CD4-positive, alpha-beta T cell (primary cell): ENCODE measurements around the gene BPIFB1. TPM values are rescaled to one million over a fixed set of nuclear protein-coding genes. Genes with fewer than 3 reads are reported as not detected.

ENCODE experiments used
- ATAC-seq: fragments of 200-7000 bp; cut with Tn5 transposase; one replicate; pipeline ENCODE4 v1.10.0; 2022; ENCODE audit warnings: mild to moderate bottlenecking; ENCODE audit not compliant: poor library complexity
- CTCF ChIA-PET: fragments of 350-600 bp; sonication (Branson Sonifier 250); formaldehyde crosslinking; loops from one replicate; lab custom pipeline; 2021; ENCODE audit warnings: antibody characterized with exemption, inconsistent platforms; lab: Charles Lee
- POLR2A ChIA-PET: fragments of 350-600 bp; sonication (Branson Sonifier 250); formaldehyde crosslinking; loops from one replicate; lab custom pipeline; 2021; ENCODE audit warnings: antibody characterized with exemption, inconsistent platforms; lab: Charles Lee
- DNase-seq, 14 experiments: peaks; one replicate each; pipeline ENCODE4 v3.0.0-alpha.2; 2013 to 2020; ENCODE audit warnings: mixed read lengths in 2 of 14
- H3K27ac ChIP-seq, 2 donors: one replicate each; pipeline versions ENCODE4 v1.5.1 to v1.7.0; 2013; ENCODE audit warnings: low read length in 2 of 2, low read depth in 1 of 2, mild to moderate bottlenecking in 1 of 2
- H3K27me3 ChIP-seq, 2 experiments: 1 replicate in 1 of 2; 2 replicates in 1 of 2; pipeline versions ENCODE4 v1.6.1 to v1.7.0; 2013; ENCODE audit warnings: low read length in 2 of 2, control low read depth in 1 of 2, mild to moderate bottlenecking in 1 of 2, moderate library complexity in 1 of 2; ENCODE audit not compliant: insufficient read depth in 2 of 2, control insufficient read depth in 1 of 2
- H3K36me3 ChIP-seq: one replicate; pipeline ENCODE4 v1.6.1; 2013; ENCODE audit warnings: low read length, control low read depth; ENCODE audit not compliant: insufficient read depth
- H3K4me1 ChIP-seq: one replicate; pipeline ENCODE4 v1.6.1; 2013; ENCODE audit warnings: low read length, control low read depth; ENCODE audit not compliant: insufficient read depth
- H3K4me3 ChIP-seq: one replicate; pipeline ENCODE4 v1.5.1; 2013; ENCODE audit warnings: mild to moderate bottlenecking, low read length, moderate library complexity
- H3K9me3 ChIP-seq, 2 experiments: 1 replicate in 1 of 2; 2 replicates in 1 of 2; pipeline versions ENCODE4 v1.6.1 to v1.7.0; 2013; ENCODE audit warnings: low read length in 2 of 2, mild to moderate bottlenecking in 2 of 2, control low read depth in 1 of 2, moderate library complexity in 1 of 2; ENCODE audit not compliant: control insufficient read depth in 1 of 2, insufficient read depth in 1 of 2
- H3K27ac Mint-ChIP-seq: one replicate; pipeline ENCODE4 v1.8.0; 2020; ENCODE audit warnings: mixed read lengths
- H3K27me3 Mint-ChIP-seq: one replicate; pipeline ENCODE4 v1.8.0; 2021; ENCODE audit warnings: mixed read lengths
- H3K36me3 Mint-ChIP-seq: one replicate; pipeline ENCODE4 v1.8.0; 2021; ENCODE audit warnings: low read depth, mixed read lengths
- H3K4me1 Mint-ChIP-seq: one replicate; pipeline ENCODE4 v1.8.0; 2021; ENCODE audit warnings: low read depth, mixed read lengths
- H3K4me3 Mint-ChIP-seq: one replicate; pipeline ENCODE4 v1.8.0; 2020; ENCODE audit warnings: mild to moderate bottlenecking, mixed read lengths
- H3K9me3 Mint-ChIP-seq: one replicate; pipeline ENCODE4 v1.8.0; 2020; ENCODE audit warnings: mixed read lengths
- CTCF ChIP-seq: fragments of 200-600 bp; IDR thresholded peaks from one replicate; pipeline ENCODE4 v1.8.0; 2022; ENCODE audit warnings: antibody characterized with exemption, mild to moderate bottlenecking
- intact Hi-C, 2 experiments: fragments of 100-400 bp; cut with DNase I in 1 of 2; cut with micrococcal nuclease in 1 of 2; formaldehyde crosslinking; loops; one replicate each; pipeline versions ENCODE4 v1.15.1 to v1.9.0; 2023 to 2025; cut with DNase I, micrococcal nuclease
- total RNA-seq, 174 experiments: library from RNA in 2 of 174; stranded (reverse) in 2 of 174; gene quantifications; one replicate each; pipeline ENCODE4 v1.2.3 and lab custom pipeline; 2021 to 2026

The BPIFB1 gene
- total RNA-seq, 2 experiments from 2014 or later, result not detected

- POLR2A ChIA-PET, result no interaction called here
- Histone ChIP-seq H3K27me3 (peaks cover 0 to 7% of the 10 kb centered on the region in 2 experiments), H3K27ac (no peak overlapping the region), H3K9me3 (no peaks in the 10 kb centered on the region), H3K4me3 (no peak overlapping the region), H3K4me1 (no peaks in the 10 kb centered on the region), H3K36me3 (no peaks in the 10 kb centered on the region)
- H3K27me3 Mint-ChIP-seq, result peaks cover 18% of the 10 kb centered on the region
- no peak for TF ChIP-seq CTCF
- no peak overlapping the region for H3K27ac Mint-ChIP-seq
- intact Hi-C loops, result no loop called here
- no peaks in the 10 kb centered on the region for H3K36me3 Mint-ChIP-seq
- no peaks in the 10 kb centered on the region for H3K9me3 Mint-ChIP-seq
- CTCF ChIA-PET, result no interaction called here
- no peak for DNase-seq
- ATAC-seq, result no peak
- no peak overlapping the region for H3K4me3 Mint-ChIP-seq
- H3K4me1 Mint-ChIP-seq, result no peaks in the 10 kb centered on the region
Observed at GRCh38 chr20:33320006-33320405, 37.0 kb downstream of the BPIFB1 start.

- POLR2A ChIA-PET, result no interaction called here
- Mint-ChIP-seq H3K4me1 (no peaks in the 10 kb centered on the region), H3K9me3 (no peaks in the 10 kb centered on the region), H3K27me3 (peaks cover 28% of the 10 kb centered on the region), H3K4me3 (no peak overlapping the region), H3K36me3 (no peaks in the 10 kb centered on the region), H3K27ac (no peak overlapping the region)
- Histone ChIP-seq H3K9me3 (no peaks in the 10 kb centered on the region), H3K36me3 (no peaks in the 10 kb centered on the region), H3K4me3 (no peak overlapping the region), H3K27me3 (peaks cover 0 to 7% of the 10 kb centered on the region in 2 experiments), H3K27ac (no peak overlapping the region), H3K4me1 (no peaks in the 10 kb centered on the region)
- no peak for TF ChIP-seq CTCF
- ATAC-seq (no peak), DNase-seq (no peak)
- CTCF ChIA-PET, result no interaction called here
- intact Hi-C loops, result no loop called here
Observed at GRCh38 chr20:33322456-33322855, 39.4 kb downstream of the BPIFB1 start.

- H3K27me3 Mint-ChIP-seq, result peaks cover 28% of the 10 kb centered on the region
Observed at GRCh38 chr20:33323236-33323635, 40.2 kb downstream of the BPIFB1 start.

More at GRCh38 chr20:33323236-33323635, 40.2 kb downstream of the BPIFB1 start:
- H3K4me3 ChIP-seq, result no peak overlapping the region
- H3K36me3 ChIP-seq, result no peaks in the 10 kb centered on the region
- no peaks in the 10 kb centered on the region for H3K4me1 Mint-ChIP-seq
- no peaks in the 10 kb centered on the region for H3K9me3 Mint-ChIP-seq
- ChIA-PET CTCF (interaction anchor here (0.6 kb wide), 1 partner anchor 63 kb away, joined by 3 read pairs; no protein-coding TSS in a partner anchor), POLR2A (no interaction called here)
- H3K4me3 Mint-ChIP-seq, result no peak overlapping the region
- ATAC-seq (no peak), DNase-seq (no peak)
- no peaks in the 10 kb centered on the region for H3K36me3 Mint-ChIP-seq
- no peak overlapping the region for H3K27ac ChIP-seq
- intact Hi-C loops, result no loop called here
- no peak overlapping the region for H3K27ac Mint-ChIP-seq
- no peak for TF ChIP-seq CTCF
- H3K4me1 ChIP-seq, result no peaks in the 10 kb centered on the region
- peaks cover 0 to 7% of the 10 kb centered on the region in 2 experiments for H3K27me3 ChIP-seq
- H3K9me3 ChIP-seq, result no peaks in the 10 kb centered on the region
